GM21528 (cell line): ENCODE data around the gene KANSL2.
"Not testable (repeated sequence)": the region's sequence is repeated elsewhere in the genome, so short reads cannot be mapped to it uniquely, and the experiment has no call there.

Experiments used
- ATAC-seq: cut with Tn5 transposase; IDR thresholded peaks from one replicate; pipeline ENCODE4 v1.9.1; 2021; ENCODE audit warnings: mild to moderate bottlenecking, moderate library complexity; ENCODE audit not compliant: unreplicated experiment, low FRiP score

The KANSL2 gene

GRCh38 chr12:48686037-48686595, 4.1 kb upstream of the KANSL2 start:
- ATAC-seq = no peak

DNA sequence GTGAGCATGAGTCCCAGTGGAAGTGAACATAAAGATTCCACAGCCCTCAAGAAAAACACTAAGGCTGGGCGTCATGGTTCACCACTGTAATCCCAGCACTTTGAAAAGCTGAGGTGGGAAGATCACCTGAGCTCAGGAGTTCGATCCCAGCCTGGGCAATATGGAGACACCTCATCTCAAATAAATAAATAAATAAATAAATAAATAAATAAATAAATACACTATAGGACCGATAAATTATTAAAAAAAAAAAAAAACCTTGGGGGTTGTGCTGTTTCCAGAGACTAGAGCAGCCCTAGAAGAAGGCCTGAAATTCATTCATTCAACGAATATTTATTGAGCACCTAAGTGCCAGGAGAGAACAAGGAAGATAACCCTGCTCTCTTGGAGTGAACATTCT, 1.5 kb upstream of the KANSL2 start:
- no peak for ATAC-seq

GRCh38 chr12:48682927-48683326, 889 bp upstream of the KANSL2 start:
- no peak for ATAC-seq

GRCh38 chr12:48682533-48682905, 481 bp upstream of the KANSL2 start:
- not testable (repeated sequence) for ATAC-seq

DNA sequence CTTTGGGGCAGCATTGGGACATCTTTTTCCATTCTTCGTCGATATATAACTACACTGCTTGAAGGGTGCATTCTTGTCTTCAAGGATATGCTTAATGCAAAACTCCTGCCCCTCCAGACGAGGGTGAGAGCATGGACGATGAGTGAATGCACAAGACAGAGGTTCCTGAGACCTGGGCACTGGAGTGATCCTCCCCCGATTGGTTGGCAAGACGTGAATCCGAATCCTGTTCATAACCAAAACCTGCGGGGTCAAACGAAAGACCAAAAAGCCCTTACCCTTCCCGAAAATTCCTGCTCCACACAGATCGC, 684 bp downstream of the KANSL2 start:
- ATAC-seq = no peak

DNA sequence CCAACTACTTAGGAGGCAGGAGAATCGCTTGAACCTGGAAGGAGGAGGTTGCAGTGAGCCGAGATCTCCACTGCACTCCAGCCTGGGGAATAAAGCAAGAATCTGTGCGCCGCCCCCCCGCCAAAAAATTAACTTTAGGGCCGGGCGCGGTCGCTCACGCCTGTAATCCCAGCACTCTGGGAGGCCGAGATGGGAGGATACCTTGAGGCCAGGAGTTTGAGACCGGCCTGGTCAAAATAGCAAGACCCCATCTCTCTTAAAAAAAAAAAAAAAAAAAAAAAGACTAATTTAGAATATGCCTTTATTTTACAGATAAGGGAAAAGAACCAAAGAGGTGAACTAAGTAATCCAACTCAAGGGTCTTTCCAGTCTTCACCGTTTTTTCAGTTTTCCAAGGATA, 1.2 kb downstream of the KANSL2 start:
- no peak for ATAC-seq

- ATAC-seq = no peak
Measured at GRCh38 chr12:48678551-48679185, 3.4 kb downstream of the KANSL2 start.

DNA sequence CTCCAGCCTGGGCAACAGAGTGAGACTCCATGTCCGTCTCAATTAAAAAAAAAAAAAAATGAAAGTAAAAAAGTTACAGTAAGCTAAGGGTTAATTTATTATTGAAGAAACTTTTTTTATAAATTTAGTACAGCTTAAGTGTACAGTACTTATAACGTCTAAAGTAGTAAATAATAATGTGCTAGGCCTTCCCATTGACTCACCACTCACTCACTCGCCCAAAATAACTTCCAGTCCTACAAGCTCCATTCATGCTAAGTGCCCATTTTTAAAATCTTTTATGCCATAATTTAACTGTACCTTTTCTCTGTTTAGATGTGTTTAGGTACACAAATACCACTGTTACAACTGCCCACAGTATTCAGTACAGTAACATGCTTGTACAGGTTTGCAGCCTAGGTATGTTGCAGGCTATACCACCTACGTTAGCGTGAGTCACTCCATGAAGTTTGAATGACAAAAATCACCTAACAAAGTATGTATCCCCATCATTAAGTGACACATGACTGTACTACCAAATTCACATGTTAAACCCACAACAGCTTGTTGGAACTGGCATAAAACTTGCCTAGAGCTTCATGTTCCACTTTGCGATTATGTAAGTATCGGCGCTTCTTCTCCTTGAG, 10.7 kb downstream of the KANSL2 start:
- ATAC-seq = no peak

- no peak for ATAC-seq
Measured at GRCh38 chr12:48668996-48669395, 13.0 kb downstream of the KANSL2 start.

DNA sequence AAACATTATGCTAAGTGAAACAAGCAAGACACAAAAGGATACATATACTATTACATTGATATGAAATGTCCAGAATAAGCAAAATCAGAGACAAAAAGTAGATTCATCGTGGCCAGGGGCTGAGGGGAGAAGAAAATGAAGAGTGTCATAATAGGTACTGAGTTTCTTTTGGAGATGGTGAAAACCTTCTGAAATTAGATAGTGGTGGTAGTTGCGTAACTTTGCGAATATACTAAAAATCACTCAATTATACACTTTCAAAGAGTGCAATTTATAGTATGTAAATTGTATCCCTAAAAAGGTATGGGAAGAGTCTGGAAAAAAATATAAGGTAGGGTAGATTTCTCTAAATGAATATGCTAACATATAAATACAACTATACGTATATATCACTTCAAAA, 22.2 kb downstream of the KANSL2 start:
- ATAC-seq = no peak

- ATAC-seq = no peak
Measured at GRCh38 chr12:48651681-48652080, 30.4 kb downstream of the KANSL2 start.

DNA sequence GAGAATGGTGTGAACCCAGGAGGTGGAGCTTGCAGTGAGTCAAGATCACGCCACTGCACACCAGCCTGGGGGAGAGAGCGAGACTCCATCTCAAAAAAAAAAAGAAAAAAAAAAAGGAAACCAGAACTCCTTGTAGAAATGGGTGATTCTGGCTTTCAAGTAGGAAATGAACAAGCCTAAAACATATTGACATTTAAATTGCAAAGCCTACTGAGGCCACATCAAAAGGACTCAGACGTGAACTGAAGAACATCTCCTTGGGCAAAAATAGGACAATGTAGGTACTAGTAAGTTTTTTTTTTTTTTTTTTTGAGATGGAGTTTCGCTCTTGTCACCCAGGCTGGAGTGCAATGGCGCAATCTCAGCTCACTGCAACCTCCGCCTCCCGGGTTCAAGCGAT, 36.7 kb downstream of the KANSL2 start:
- ATAC-seq = not testable (repeated sequence)

- no peak for ATAC-seq
Measured at GRCh38 chr12:48643011-48643410, 39.0 kb downstream of the KANSL2 start.

- ATAC-seq = not testable (repeated sequence)
Measured at GRCh38 chr12:48641752-48642555, 40.1 kb downstream of the KANSL2 start.

DNA sequence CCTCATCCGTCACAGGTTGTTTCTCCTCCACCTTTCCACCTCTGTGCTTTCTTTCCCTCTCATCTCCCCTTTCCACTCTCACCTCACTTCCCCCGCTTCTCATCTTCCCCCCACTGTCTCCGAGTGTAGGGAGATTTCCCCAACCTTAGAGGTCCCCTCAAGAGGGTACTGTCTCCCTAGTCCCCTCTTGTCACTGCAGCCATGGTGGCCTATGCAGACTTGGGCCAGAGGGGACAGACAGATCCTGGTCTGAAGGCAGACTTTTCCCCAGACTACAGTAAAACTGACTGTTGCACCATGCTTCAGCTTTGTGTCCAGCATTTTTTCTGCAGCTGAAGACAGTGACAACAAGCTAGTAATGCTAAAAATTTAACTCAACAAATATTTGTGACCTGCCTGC, 41.2 kb downstream of the KANSL2 start:
- ATAC-seq = no peak

- no peak for ATAC-seq
Measured at GRCh38 chr12:48640428-48640827, 41.6 kb downstream of the KANSL2 start.

GRCh38 chr12:48631071-48631470, 51.0 kb downstream of the KANSL2 start:
- ATAC-seq = no peak

DNA sequence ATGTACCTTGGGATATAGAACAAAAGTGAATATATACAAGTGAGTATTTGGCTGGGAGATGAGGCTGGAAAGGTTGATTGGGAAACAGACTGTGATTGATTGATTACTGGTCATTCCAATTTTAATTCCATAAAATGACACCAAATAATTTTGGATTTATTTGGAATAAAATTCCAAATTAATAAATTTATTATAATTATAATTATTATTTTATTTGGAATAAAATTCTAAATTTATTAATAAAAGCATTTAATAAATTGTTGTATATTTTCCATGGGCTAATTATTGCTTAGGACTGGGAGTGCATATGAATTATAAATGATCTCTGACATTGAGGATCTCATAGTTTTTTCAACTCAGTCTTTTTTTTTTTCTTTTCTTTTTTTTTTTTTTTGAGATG, 51.7 kb downstream of the KANSL2 start:
- no peak for ATAC-seq

DNA sequence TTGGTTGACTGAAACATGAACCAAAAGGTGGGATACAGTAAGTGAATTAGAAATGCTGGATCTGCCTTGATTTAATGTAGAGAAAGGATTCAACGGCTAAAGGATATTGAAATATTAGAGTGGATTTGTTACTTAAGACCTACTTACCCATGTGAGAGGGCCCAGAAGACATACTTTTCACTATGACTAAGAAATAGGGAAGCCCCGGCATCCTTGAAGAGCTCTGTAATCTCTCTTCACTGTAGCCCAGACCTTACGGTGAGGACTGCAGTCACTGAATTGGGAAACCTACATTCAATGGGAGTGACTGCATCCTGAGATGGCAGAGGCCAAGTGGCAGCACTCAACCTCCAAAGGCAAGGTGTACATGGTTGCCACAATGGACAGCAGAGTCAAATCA, 52.5 kb downstream of the KANSL2 start:
- ATAC-seq = no peak

DNA sequence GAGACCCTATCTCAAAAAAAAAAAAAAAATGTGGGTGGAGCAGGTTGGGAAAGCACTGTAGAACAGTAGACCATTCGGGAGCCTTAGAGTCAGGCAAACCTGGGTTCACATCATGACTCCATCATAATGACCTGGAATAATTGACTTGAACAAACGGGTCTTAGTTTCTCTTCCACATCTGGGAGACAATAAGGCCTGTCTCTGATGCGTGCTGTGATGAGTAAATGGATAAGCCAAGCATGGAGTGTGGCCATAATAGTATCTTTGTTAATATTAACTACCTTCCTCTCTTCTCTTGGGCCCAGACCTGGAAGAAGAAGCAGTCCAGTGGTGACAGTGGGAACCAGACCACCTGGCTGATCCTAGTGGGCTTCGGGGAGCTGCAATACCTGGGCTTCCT, 54.5 kb downstream of the KANSL2 start:
- ATAC-seq = no peak

GRCh38 chr12:48622997-48623396, 59.0 kb downstream of the KANSL2 start:
- ATAC-seq = not testable (repeated sequence)

DNA sequence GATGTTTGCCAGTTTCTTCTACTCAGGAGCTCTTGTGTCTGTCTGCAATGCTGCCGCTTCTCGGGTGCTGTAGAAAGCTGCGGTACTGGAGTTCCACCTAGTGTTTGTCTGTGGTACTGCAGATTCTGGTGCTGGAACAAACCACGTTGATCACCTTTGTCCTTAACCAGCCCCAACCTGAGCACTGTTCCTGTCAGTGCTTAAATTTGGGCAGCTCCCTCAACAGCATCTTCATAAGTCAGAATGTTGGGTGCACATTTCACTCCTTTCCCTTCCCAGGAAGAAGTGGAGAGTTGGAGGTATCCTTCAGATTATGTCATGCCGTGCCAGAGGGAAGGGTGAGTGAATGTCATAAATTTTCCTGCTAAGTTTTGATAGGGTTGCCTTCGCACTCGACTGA, 63.5 kb downstream of the KANSL2 start:
- no peak for ATAC-seq
